GM12874 (cell line): ENCODE data around the gene MLN.

Experiments used
- CTCF ChIP-seq: IDR thresholded peaks from 2 replicates; pipeline ENCODE4 v1.5.1; 2011; ENCODE audit warnings: low read depth, mild to moderate bottlenecking, control low read depth, low read length, moderate library complexity; ENCODE audit not compliant: insufficient read depth

MLN gene

GRCh38 chr6:33808641-33809180, 4.9 kb upstream of the MLN start:
- no peak for TF ChIP-seq CTCF

GRCh38 chr6:33807606-33808005, 3.8 kb upstream of the MLN start:
- TF ChIP-seq CTCF = no peak

GRCh38 chr6:33806841-33807240, 3.0 kb upstream of the MLN start:
- TF ChIP-seq CTCF = no peak

GRCh38 chr6:33802186-33802958, 1.4 kb downstream of the MLN start:
- TF ChIP-seq CTCF = no peak

GRCh38 chr6:33801611-33802010, 2.2 kb downstream of the MLN start:
- TF ChIP-seq CTCF = no peak

- TF ChIP-seq CTCF = no peak
Measured at GRCh38 chr6:33800248-33800969, 3.4 kb downstream of the MLN start.

- TF ChIP-seq CTCF = no peak
Measured at GRCh38 chr6:33799454-33800113, 4.2 kb downstream of the MLN start.
